Activated CD8-positive, alpha-beta T cell treated with anti-CD3 and anti-CD28 coated beads for 36 hours (primary cell): Measurements from ENCODE around the gene RPUSD1. TPM values are rescaled to one million over a fixed set of nuclear protein-coding genes. Genes with fewer than 3 reads are reported as not detected.

Experiments
- ATAC-seq: fragments of 200-7000 bp; cut with Tn5 transposase; one replicate; pipeline ENCODE4 v1.10.0; 2021; ENCODE audit warnings: mild to moderate bottlenecking, moderate library complexity
- CTCF ChIA-PET: fragments of 350-600 bp; sonication (Branson Sonifier 250); formaldehyde crosslinking; loops from one replicate; lab custom pipeline; 2021; ENCODE audit warnings: antibody characterized with exemption; lab: Charles Lee
- POLR2A ChIA-PET: fragments of 350-600 bp; sonication (Branson Sonifier 250); formaldehyde crosslinking; loops from one replicate; lab custom pipeline; 2021; ENCODE audit warnings: antibody characterized with exemption; lab: Charles Lee
- DNase-seq: peaks from one replicate; pipeline ENCODE4 v3.0.0-alpha.2; 2020
- H3K27ac Mint-ChIP-seq: one replicate; pipeline ENCODE4 v1.8.0; 2021; ENCODE audit warnings: mild to moderate bottlenecking, mixed read lengths
- H3K27me3 Mint-ChIP-seq: one replicate; pipeline ENCODE4 v1.8.0; 2021; ENCODE audit warnings: mixed read lengths
- H3K36me3 Mint-ChIP-seq: one replicate; pipeline ENCODE4 v1.8.0; 2021; ENCODE audit warnings: low read depth, mixed read lengths
- H3K4me1 Mint-ChIP-seq: one replicate; pipeline ENCODE4 v1.8.0; 2021; ENCODE audit warnings: low read depth, mixed read lengths
- H3K4me3 Mint-ChIP-seq: one replicate; pipeline ENCODE4 v1.8.0; 2021; ENCODE audit warnings: mild to moderate bottlenecking, moderate library complexity, mixed read lengths
- H3K9me3 Mint-ChIP-seq: one replicate; pipeline ENCODE4 v1.8.0; 2021; ENCODE audit warnings: mixed read lengths
- intact Hi-C: fragments of 100-400 bp; cut with micrococcal nuclease; formaldehyde crosslinking; loops from one replicate; pipeline ENCODE4 v1.10.0; 2022
- total RNA-seq, 2 experiments: library from RNA; stranded (reverse); gene quantifications; one replicate each; pipeline ENCODE4 v1.2.3, GENCODE V29; 2021
- TF ChIP-seq, protein P1 (sequence below): fragments of 200-600 bp; IDR thresholded peaks from one replicate; pipeline ENCODE4 v1.8.0; 2022; ENCODE audit warnings: antibody characterized with exemption, mild to moderate bottlenecking

The RPUSD1 gene
- total RNA-seq, 2 experiments from 2014 or later = 17.1 to 18.1 TPM

DNA sequence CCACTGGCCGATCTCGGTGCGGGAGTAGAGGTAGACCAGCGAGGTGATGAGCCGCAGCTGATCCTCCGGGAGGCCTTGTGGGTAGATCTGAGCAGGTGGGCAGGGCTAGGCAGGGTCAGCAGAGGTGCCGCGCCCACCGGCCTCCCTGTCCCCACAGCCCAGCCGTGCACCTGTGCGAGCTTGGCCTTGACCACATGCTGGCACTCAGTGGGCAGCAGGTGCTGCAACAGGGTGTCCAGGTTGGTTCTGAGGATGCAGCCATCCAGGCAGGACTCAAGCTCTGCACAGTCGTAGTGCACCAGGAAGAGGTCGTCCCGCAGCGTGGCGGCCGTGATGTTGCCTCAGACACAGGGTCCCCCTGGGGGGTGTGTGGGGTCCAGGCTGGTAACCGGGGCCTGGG lies 15.2 kb downstream of the RPUSD1 start:
- ATAC-seq (no peak), DNase-seq (no peak)
- H3K27ac Mint-ChIP-seq = no peak overlapping the region
- H3K4me3 Mint-ChIP-seq = no peak overlapping the region
- no peaks in the 10 kb centered on the region for H3K9me3 Mint-ChIP-seq
- ChIA-PET POLR2A (interaction anchor here (0.6 kb wide), 1 partner anchor 520 kb away, joined by 3 read pairs; no protein-coding TSS in a partner anchor), CTCF (no interaction called here)
- no peaks in the 10 kb centered on the region for H3K36me3 Mint-ChIP-seq
- TF ChIP-seq, protein P1, sequence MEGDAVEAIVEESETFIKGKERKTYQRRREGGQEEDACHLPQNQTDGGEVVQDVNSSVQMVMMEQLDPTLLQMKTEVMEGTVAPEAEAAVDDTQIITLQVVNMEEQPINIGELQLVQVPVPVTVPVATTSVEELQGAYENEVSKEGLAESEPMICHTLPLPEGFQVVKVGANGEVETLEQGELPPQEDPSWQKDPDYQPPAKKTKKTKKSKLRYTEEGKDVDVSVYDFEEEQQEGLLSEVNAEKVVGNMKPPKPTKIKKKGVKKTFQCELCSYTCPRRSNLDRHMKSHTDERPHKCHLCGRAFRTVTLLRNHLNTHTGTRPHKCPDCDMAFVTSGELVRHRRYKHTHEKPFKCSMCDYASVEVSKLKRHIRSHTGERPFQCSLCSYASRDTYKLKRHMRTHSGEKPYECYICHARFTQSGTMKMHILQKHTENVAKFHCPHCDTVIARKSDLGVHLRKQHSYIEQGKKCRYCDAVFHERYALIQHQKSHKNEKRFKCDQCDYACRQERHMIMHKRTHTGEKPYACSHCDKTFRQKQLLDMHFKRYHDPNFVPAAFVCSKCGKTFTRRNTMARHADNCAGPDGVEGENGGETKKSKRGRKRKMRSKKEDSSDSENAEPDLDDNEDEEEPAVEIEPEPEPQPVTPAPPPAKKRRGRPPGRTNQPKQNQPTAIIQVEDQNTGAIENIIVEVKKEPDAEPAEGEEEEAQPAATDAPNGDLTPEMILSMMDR = no peak
- no peaks in the 10 kb centered on the region for H3K4me1 Mint-ChIP-seq
- peaks cover 4% of the 10 kb centered on the region for H3K27me3 Mint-ChIP-seq
- intact Hi-C loops = no loop called here

GRCh38 chr16:770411-770810 lies 17.8 kb downstream of the RPUSD1 start:
- intact Hi-C loops = no loop called here
- no peaks in the 10 kb centered on the region for H3K9me3 Mint-ChIP-seq
- TF ChIP-seq, protein P1 = no peak
- no peak overlapping the region for H3K27ac Mint-ChIP-seq
- CTCF ChIA-PET = interaction anchor here (1.3 kb wide), 1 partner anchor 58 kb away, joined by 4 read pairs; no protein-coding TSS in a partner anchor
- ATAC-seq = no peak
- POLR2A ChIA-PET = interaction anchor here (0.9 kb wide), 1 partner anchor 57 kb away, joined by 3 read pairs; no protein-coding TSS in a partner anchor
- DNase-seq = no peak
- H3K4me3 Mint-ChIP-seq = no peak overlapping the region
- no peaks in the 10 kb centered on the region for H3K4me1 Mint-ChIP-seq
- no peaks in the 10 kb centered on the region for H3K36me3 Mint-ChIP-seq
- no peaks in the 10 kb centered on the region for H3K27me3 Mint-ChIP-seq

GRCh38 chr16:769934-770333 lies 18.2 kb downstream of the RPUSD1 start:
- no peak overlapping the region for H3K27ac Mint-ChIP-seq
- POLR2A ChIA-PET = interaction anchor here (0.9 kb wide), 1 partner anchor 57 kb away, joined by 3 read pairs; no protein-coding TSS in a partner anchor
- H3K36me3 Mint-ChIP-seq = no peaks in the 10 kb centered on the region
- H3K9me3 Mint-ChIP-seq = no peaks in the 10 kb centered on the region
- no peak for DNase-seq
- H3K4me1 Mint-ChIP-seq = no peaks in the 10 kb centered on the region
- no peak overlapping the region for H3K4me3 Mint-ChIP-seq
- ATAC-seq = no peak
- H3K27me3 Mint-ChIP-seq = no peaks in the 10 kb centered on the region
- CTCF ChIA-PET = interaction anchor here (1.3 kb wide), 1 partner anchor 58 kb away, joined by 4 read pairs; no protein-coding TSS in a partner anchor
- TF ChIP-seq, protein P1 = no peak
- intact Hi-C loops = no loop called here

DNA sequence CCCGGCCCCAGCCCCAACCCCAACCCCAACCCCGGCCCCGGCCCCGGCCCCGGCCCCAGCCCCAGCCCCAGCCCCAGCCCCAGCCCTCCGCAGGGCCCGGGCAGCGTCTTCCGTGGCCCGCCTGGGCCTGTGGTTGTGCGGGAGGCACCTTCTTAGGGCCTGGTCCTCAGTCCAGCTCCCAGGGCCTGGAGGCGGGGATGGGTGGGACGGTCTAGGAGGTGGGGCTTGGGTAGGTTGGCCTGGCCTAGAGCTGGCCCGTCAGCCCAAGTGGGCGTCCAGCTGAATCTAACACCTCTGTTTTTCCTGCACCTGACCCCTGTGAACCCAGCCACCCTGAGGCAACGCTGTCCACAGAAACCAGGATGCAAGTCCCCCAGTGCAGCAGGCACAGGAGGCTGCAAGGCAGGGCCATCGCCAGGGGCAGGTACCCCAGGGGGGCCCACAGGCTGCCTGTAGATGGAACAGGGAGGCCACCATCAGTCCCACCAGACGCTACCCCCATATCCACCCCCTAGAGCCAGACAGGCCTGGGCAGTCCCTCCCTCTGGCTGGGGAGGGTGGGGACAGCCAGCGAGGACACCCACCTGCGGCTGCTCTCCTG lies 18.9 kb downstream of the RPUSD1 start:
- no peak for ATAC-seq
- intact Hi-C loops = no loop called here
- Mint-ChIP-seq H3K27ac (no peak overlapping the region), H3K9me3 (no peaks in the 10 kb centered on the region), H3K27me3 (no peaks in the 10 kb centered on the region), H3K4me3 (no peak overlapping the region), H3K4me1 (no peaks in the 10 kb centered on the region), H3K36me3 (no peaks in the 10 kb centered on the region)
- POLR2A ChIA-PET = no interaction called here
- CTCF ChIA-PET = interaction anchor here (1.3 kb wide), 1 partner anchor 57 kb away, joined by 4 read pairs; no protein-coding TSS in a partner anchor
- TF ChIP-seq, protein P1 = no peak
- no peak for DNase-seq

DNA sequence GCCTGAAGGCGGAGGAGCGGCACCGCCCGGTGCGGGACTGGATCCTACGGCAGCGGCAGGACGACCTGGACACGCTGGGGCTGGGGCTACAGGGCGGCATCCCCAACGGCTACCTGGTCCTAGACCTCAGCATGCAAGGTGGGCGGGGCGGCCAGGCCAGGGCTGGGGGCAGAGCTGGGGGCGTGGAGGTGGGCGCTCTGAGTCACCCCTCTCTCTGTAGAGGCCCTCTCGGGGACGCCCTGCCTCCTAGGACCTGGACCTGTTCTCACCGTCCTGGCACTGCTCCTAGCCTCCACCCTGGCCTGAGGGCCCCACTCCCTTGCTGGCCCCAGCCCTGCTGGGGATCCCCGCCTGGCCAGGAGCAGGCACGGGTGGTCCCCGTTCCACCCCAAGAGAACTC lies 19.8 kb downstream of the RPUSD1 start:
- H3K4me1 Mint-ChIP-seq = no peaks in the 10 kb centered on the region
- ChIA-PET CTCF (no interaction called here), POLR2A (no interaction called here)
- no peaks in the 10 kb centered on the region for H3K27me3 Mint-ChIP-seq
- no peak for DNase-seq
- no peak overlapping the region for H3K27ac Mint-ChIP-seq
- TF ChIP-seq, protein P1 = no peak
- H3K36me3 Mint-ChIP-seq = no peaks in the 10 kb centered on the region
- no peak for ATAC-seq
- intact Hi-C loops = no loop called here
- H3K9me3 Mint-ChIP-seq = no peaks in the 10 kb centered on the region
- no peak overlapping the region for H3K4me3 Mint-ChIP-seq
